H9 (cell line): ENCODE measurements around the gene NUP85. TPM values are rescaled to one million over a fixed set of nuclear protein-coding genes. Genes with fewer than 3 reads are reported as not detected.

Experiments
- DNase-seq: peaks from one replicate; pipeline ENCODE4 v3.0.0-alpha.2; 2017
- H2AFZ ChIP-seq: one replicate; pipeline ENCODE4 v1.6.1; 2013; ENCODE audit warnings: mild to moderate bottlenecking, low read length, control low read depth, moderate library complexity
- H2AK5ac ChIP-seq: 2 replicates; pipeline ENCODE4 v1.6.1; 2013; ENCODE audit warnings: low read length, control low read depth, mixed read lengths; ENCODE audit not compliant: insufficient read length
- H2BK120ac ChIP-seq: one replicate; pipeline ENCODE4 v1.6.1; 2013; ENCODE audit warnings: low read depth, mild to moderate bottlenecking, low read length, control low read depth, inconsistent platforms; ENCODE audit not compliant: poor library complexity, severe bottlenecking
- H2BK12ac ChIP-seq: 2 replicates; pipeline ENCODE4 v1.6.1; 2013; ENCODE audit warnings: low read length, control low read depth, mixed read lengths, low read depth; ENCODE audit not compliant: insufficient read length
- H2BK15ac ChIP-seq: 2 replicates; pipeline ENCODE4 v1.6.1; 2013; ENCODE audit warnings: low read depth, low read length, control low read depth
- H2BK20ac ChIP-seq: one replicate; pipeline ENCODE4 v1.6.1; 2013; ENCODE audit warnings: low read depth, mild to moderate bottlenecking, low read length, control low read depth, inconsistent platforms; ENCODE audit not compliant: poor library complexity, severe bottlenecking
- H2BK5ac ChIP-seq: 2 replicates; pipeline ENCODE4 v1.6.1; 2013; ENCODE audit warnings: low read length, control low read depth, mixed read lengths; ENCODE audit not compliant: insufficient read length
- H3K14ac ChIP-seq: 2 replicates; pipeline ENCODE4 v1.6.1; 2013; ENCODE audit warnings: low read length, control low read depth; ENCODE audit not compliant: insufficient read depth
- H3K18ac ChIP-seq: 2 replicates; pipeline ENCODE4 v1.6.1; 2013; ENCODE audit warnings: low read depth, mild to moderate bottlenecking, mixed read lengths, low read length, control low read depth; ENCODE audit not compliant: insufficient read length
- H3K23ac ChIP-seq: 2 replicates; pipeline ENCODE4 v1.6.1; 2013; ENCODE audit warnings: low read length, control low read depth, mixed read lengths, low read depth; ENCODE audit not compliant: insufficient read length
- H3K23me2 ChIP-seq: 2 replicates; pipeline ENCODE4 v1.6.1; 2013; ENCODE audit warnings: low read depth, mild to moderate bottlenecking, mixed read lengths, low read length, control low read depth; ENCODE audit not compliant: insufficient read length, poor library complexity, severe bottlenecking
- H3K27ac ChIP-seq: 2 replicates; pipeline ENCODE4 v1.5.1; 2013; ENCODE audit warnings: low read length, control low read depth, mixed read lengths, low read depth; ENCODE audit not compliant: insufficient read length
- H3K27me3 ChIP-seq: 2 replicates; pipeline ENCODE4 v1.6.1; 2013; ENCODE audit warnings: low read length, control low read depth, inconsistent platforms; ENCODE audit not compliant: insufficient read depth
- H3K4ac ChIP-seq: 2 replicates; pipeline ENCODE4 v1.6.1; 2013; ENCODE audit warnings: low read depth, mild to moderate bottlenecking, control low read depth, inconsistent platforms, low read length, moderate library complexity
- H3K4me1 ChIP-seq: 2 replicates; pipeline ENCODE4 v1.6.1; 2013; ENCODE audit warnings: low read length, control low read depth, inconsistent platforms; ENCODE audit not compliant: insufficient read depth
- H3K4me2 ChIP-seq: 2 replicates; pipeline ENCODE4 v1.6.1; 2013; ENCODE audit warnings: low read length, control low read depth, mixed read lengths; ENCODE audit not compliant: insufficient read length, insufficient read depth
- H3K56ac ChIP-seq: 2 replicates; pipeline ENCODE4 v1.6.1; 2013; ENCODE audit warnings: low read depth, mild to moderate bottlenecking, mixed read lengths, low read length, control low read depth; ENCODE audit not compliant: insufficient read length
- H3K79me1 ChIP-seq: 2 replicates; pipeline ENCODE4 v1.6.1; 2013; ENCODE audit warnings: low read depth, mild to moderate bottlenecking, moderate library complexity, low read length, control low read depth, inconsistent platforms; ENCODE audit not compliant: insufficient read depth, poor library complexity, severe bottlenecking
- H3K79me2 ChIP-seq: 2 replicates; pipeline ENCODE4 v1.6.1; 2013; ENCODE audit warnings: low read length, control low read depth, inconsistent platforms; ENCODE audit not compliant: insufficient read depth
- H3K9ac ChIP-seq: 2 replicates; pipeline ENCODE4 v1.6.1; 2013; ENCODE audit warnings: low read length, control low read depth, mixed read lengths; ENCODE audit not compliant: insufficient read length; ENCODE audit errors: extremely low read depth
- H3K9me3 ChIP-seq: one replicate; pipeline ENCODE4 v1.6.1; 2013; ENCODE audit warnings: low read depth, low read length, inconsistent platforms; ENCODE audit not compliant: control insufficient read depth
- H3T11ph ChIP-seq: one replicate; pipeline ENCODE4 v1.6.1; 2013; ENCODE audit warnings: mild to moderate bottlenecking, low read length, control low read depth, inconsistent platforms
- H4K20me1 ChIP-seq: one replicate; pipeline ENCODE4 v1.6.1; 2013; ENCODE audit not compliant: control insufficient read depth, insufficient read length, insufficient read depth
- H4K5ac ChIP-seq: 2 replicates; pipeline ENCODE4 v1.6.1; 2013; ENCODE audit warnings: low read depth, mild to moderate bottlenecking, mixed read lengths, low read length, control low read depth; ENCODE audit not compliant: insufficient read length
- H4K8ac ChIP-seq: replicated peaks from 2 replicates; pipeline ENCODE4 v1.6.1; 2013; ENCODE audit warnings: low read length, control low read depth, mixed read lengths, low read depth; ENCODE audit not compliant: insufficient read length
- H4K91ac ChIP-seq: 2 replicates; pipeline ENCODE4 v1.6.1; 2013; ENCODE audit warnings: low read depth, mild to moderate bottlenecking, moderate library complexity, mixed read lengths, low read length, control low read depth; ENCODE audit not compliant: insufficient read length
- H3K27ac Mint-ChIP-seq, 3 experiments: 2 replicates in 2 of 3; 3 replicates in 1 of 3; pipeline ENCODE4 v1.8.0; 2020 to 2021; ENCODE audit warnings: mixed read lengths in 3 of 3, mild to moderate bottlenecking in 1 of 3, moderate library complexity in 1 of 3
- H3K27me3 Mint-ChIP-seq: 2 replicates; pipeline ENCODE4 v1.8.0; 2021; ENCODE audit warnings: low read depth, mild to moderate bottlenecking, moderate library complexity, mixed read lengths
- H3K36me3 Mint-ChIP-seq, 3 experiments: 2 replicates in 2 of 3; 3 replicates in 1 of 3; pipeline ENCODE4 v1.8.0; 2020 to 2021; ENCODE audit warnings: low read depth in 3 of 3, mixed read lengths in 3 of 3; ENCODE audit not compliant: insufficient read depth in 1 of 3
- H3K4me1 Mint-ChIP-seq, 2 experiments: 2 replicates each; pipeline ENCODE4 v1.8.0; 2020; ENCODE audit warnings: mixed read lengths in 2 of 2
- H3K4me3 Mint-ChIP-seq, 2 experiments: 2 replicates in 1 of 2; 3 replicates in 1 of 2; pipeline ENCODE4 v1.8.0; 2020 to 2021; ENCODE audit warnings: mild to moderate bottlenecking in 2 of 2, mixed read lengths in 2 of 2, moderate library complexity in 1 of 2
- H3K9me3 Mint-ChIP-seq, 2 experiments: 2 replicates in 1 of 2; 3 replicates in 1 of 2; pipeline ENCODE4 v1.8.0; 2020; ENCODE audit warnings: mild to moderate bottlenecking in 2 of 2, mixed read lengths in 2 of 2, moderate library complexity in 1 of 2
- CTCF ChIP-seq: fragments of 200-600 bp; sonication (generic); conservative IDR thresholded peaks from 3 replicates; pipeline ENCODE4 v1.8.0; 2021; ENCODE audit warnings: antibody characterized with exemption, mild to moderate bottlenecking
- WGBS: extraction: QIAGEN DNeasy Blood & Tissue Kit; methylation state at CpG from one replicate; pipeline ENCODE4 v1.1.7; 2013; ENCODE audit warnings: missing lambda C conversion rate, low lambda C conversion rate, mixed read lengths; ENCODE audit not compliant: insufficient read length; ENCODE audit errors: extremely low coverage; 5-methylcytosine and 5-hydroxymethylcytosine counted together
- total RNA-seq: library from RNA; stranded (reverse); gene quantifications from 2 replicates; pipeline ENCODE4 v1.2.1, GENCODE V29; 2021

NUP85 gene
- total RNA-seq, 1 experiment from 2014 or later = 145 TPM

- Mint-ChIP-seq H3K27ac (no peak overlapping the region), H3K36me3 (peaks cover 34 to 93% (median 80%) of the 10 kb centered on the region in 3 experiments), H3K9me3 (no peaks in the 10 kb centered on the region), H3K4me1 (no peaks in the 10 kb centered on the region), H3K27me3 (no peaks in the 10 kb centered on the region), H3K4me3 (no peak overlapping the region)
- Histone ChIP-seq H4K91ac (no peak overlapping the region), H3K9me3 (no peaks in the 10 kb centered on the region), H2BK120ac (no peak overlapping the region), H4K5ac (no peak overlapping the region), H2AFZ (no peak overlapping the region), H3K4ac (no peak overlapping the region), H3K4me2 (no peak overlapping the region), H3K18ac (no peak overlapping the region), H3K27me3 (no peaks in the 10 kb centered on the region), H2BK12ac (no peak overlapping the region), H3K4me1 (no peaks in the 10 kb centered on the region), H3K23ac (no peak overlapping the region), H4K8ac (no peak overlapping the region), H2AK5ac (no peak overlapping the region), H3K9ac (no peak overlapping the region), H3K23me2 (no peaks in the 10 kb centered on the region), H4K20me1 (no peaks in the 10 kb centered on the region), H3T11ph (no peak overlapping the region), H3K79me1 (no peaks in the 10 kb centered on the region), H3K14ac (no peak overlapping the region), H2BK5ac (no peak overlapping the region), H2BK20ac (no peak overlapping the region), H3K79me2 (no peaks in the 10 kb centered on the region), H3K27ac (no peak overlapping the region), H2BK15ac (no peak overlapping the region), H3K56ac (no peak overlapping the region)
- no peak for TF ChIP-seq CTCF
- WGBS = no CpG with 5 or more reads among the region's 8 CpGs
- no peak for DNase-seq
These were observed 25.6 kb downstream of the NUP85 start for GRCh38 chr17:75231071-75231470.
